Retinal pigment epithelial cell (primary cell): Measurements from ENCODE around the gene GPD2.

Experiments
- DNase-seq: peaks from one replicate; pipeline ENCODE4 v3.0.0-alpha.2; 2010; ENCODE audit warnings: low read depth
- H3K4me3 ChIP-seq: 2 replicates; pipeline ENCODE4 v1.5.1; 2011; ENCODE audit warnings: mild to moderate bottlenecking, low read length, control low read depth, moderate library complexity
- CTCF ChIP-seq: conservative IDR thresholded peaks from 2 replicates; pipeline ENCODE4 v1.5.1; 2011; ENCODE audit warnings: low read depth, low read length, control low read depth, inconsistent platforms

GPD2 gene

GRCh38 chr2:156619021-156619539, 182.9 kb downstream of the GPD2 start:
- no peak for TF ChIP-seq CTCF
- H3K4me3 ChIP-seq: no peak overlapping the region
- DNase-seq: no peak

GRCh38 chr2:156622491-156622890, 186.3 kb downstream of the GPD2 start:
- no peak for TF ChIP-seq CTCF
- DNase-seq: no peak
- no peak overlapping the region for H3K4me3 ChIP-seq

- no peak for DNase-seq
- H3K4me3 ChIP-seq: no peak overlapping the region
- TF ChIP-seq CTCF: no peak
Measured at GRCh38 chr2:156625360-156626170, 189.4 kb downstream of the GPD2 start.

GRCh38 chr2:156626931-156627330, 190.8 kb downstream of the GPD2 start:
- DNase-seq: no peak
- TF ChIP-seq CTCF: no peak
- no peak overlapping the region for H3K4me3 ChIP-seq

GRCh38 chr2:156630579-156631337, 194.6 kb downstream of the GPD2 start:
- no peak for TF ChIP-seq CTCF
- no peak overlapping the region for H3K4me3 ChIP-seq
- no peak for DNase-seq

GRCh38 chr2:156635646-156636045, 199.5 kb downstream of the GPD2 start:
- no peak for TF ChIP-seq CTCF
- DNase-seq: no peak
- H3K4me3 ChIP-seq: no peak overlapping the region
